NOMO-1 (cell line): ENCODE results near the gene RPP38.

Experiments used
- DNase-seq, 2 experiments: peaks; one replicate each; lab custom pipeline; 2025; ENCODE audit not compliant: unreplicated experiment in 2 of 2; lab: John Stamatoyannopoulos, UW

The RPP38 gene

DNA sequence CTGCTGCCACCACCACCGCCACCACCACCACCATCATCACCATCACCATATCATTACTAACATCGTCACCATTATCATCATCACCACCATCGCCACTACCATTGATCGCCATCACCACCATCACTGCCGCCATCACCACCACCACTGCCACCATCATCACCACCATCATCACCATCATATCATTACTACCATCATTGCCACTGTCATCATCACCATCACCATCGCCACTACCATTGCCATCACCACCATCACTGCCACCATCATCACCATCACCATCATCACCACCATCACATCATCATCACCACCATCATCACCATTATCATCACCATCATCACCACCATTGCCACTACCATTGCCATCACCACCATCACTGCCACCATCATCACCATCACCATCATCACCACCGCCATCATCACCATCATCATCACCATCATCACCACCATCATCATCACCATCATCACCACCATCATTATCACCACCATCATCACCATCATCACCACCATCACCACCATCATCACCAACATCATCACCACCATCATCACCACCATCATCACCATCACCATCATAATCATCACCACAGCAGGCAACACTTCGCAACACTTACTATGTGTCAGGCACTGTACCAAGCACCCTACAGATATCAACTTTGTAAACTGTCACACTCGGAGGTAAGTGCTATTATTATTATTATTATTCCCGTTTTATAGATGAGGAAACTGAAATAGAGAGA, 52.1 kb downstream of the RPP38 start:
- no peak for DNase-seq

DNA sequence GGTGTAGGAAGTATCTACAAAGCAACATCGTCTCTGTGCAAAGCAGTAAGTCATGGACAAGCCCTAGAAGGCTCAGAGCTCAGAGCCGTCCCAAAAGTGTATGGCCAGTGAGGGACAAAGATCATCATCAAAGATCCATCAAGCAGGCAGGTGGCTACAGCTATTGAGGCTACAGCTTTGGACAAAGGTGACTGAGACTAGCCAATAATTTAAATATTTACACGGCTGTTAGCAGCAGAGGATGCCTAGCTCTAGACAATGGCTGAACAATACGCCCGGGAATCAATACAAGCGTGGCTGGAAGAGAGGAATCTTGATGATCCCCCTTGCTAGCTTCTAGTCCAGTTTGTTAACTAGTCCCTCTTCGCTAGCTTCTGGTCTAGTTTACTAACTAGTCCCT, 53.4 kb downstream of the RPP38 start:
- no peak for DNase-seq

- no peak for DNase-seq
Observed at GRCh38 chr10:15152556-15152955, 55.4 kb downstream of the RPP38 start.
